HEK293 (cell line): Measurements from ENCODE around the gene TRAPPC3L.

Experiments used
- PATZ1 ChIP-seq: fragments of 450-650 bp; formaldehyde crosslinking; IDR thresholded peaks from 2 replicates; pipeline ENCODE4 v1.5.1; 2016; ENCODE audit warnings: missing biosample characterization, missing genetic modification characterization
- SP2 ChIP-seq: fragments of 450-650 bp; formaldehyde crosslinking; IDR thresholded peaks from 2 replicates; pipeline ENCODE4 v1.5.1; 2016; ENCODE audit warnings: missing biosample characterization, missing genetic modification characterization
- YY1 ChIP-seq: fragments of 450-650 bp; formaldehyde crosslinking; IDR thresholded peaks from 2 replicates; pipeline ENCODE4 v1.5.1; 2018; ENCODE audit warnings: missing biosample characterization, missing genetic modification characterization
- ZNF184 ChIP-seq: fragments of 450-650 bp; IDR thresholded peaks from 2 replicates; pipeline ENCODE4 v1.5.1; 2018; ENCODE audit warnings: missing biosample characterization, mild to moderate bottlenecking, missing genetic modification characterization
- ZNF366 ChIP-seq: fragments of 450-650 bp; formaldehyde crosslinking; conservative IDR thresholded peaks from 2 replicates; pipeline ENCODE4 v1.5.1; 2016; ENCODE audit warnings: missing biosample characterization, missing genetic modification characterization
- ZNF521 ChIP-seq: fragments of 450-650 bp; formaldehyde crosslinking; IDR thresholded peaks from 2 replicates; pipeline ENCODE4 v1.5.1; 2017; ENCODE audit warnings: missing biosample characterization, mild to moderate bottlenecking, missing genetic modification characterization
- ZNF529 ChIP-seq: fragments of 450-650 bp; formaldehyde crosslinking; IDR thresholded peaks from 2 replicates; pipeline ENCODE4 v1.5.1; 2017; ENCODE audit warnings: missing genetic modification characterization, missing biosample characterization; ENCODE audit not compliant: insufficient replicate concordance
- ZNF660 ChIP-seq: fragments of 450-650 bp; IDR thresholded peaks from 2 replicates; pipeline ENCODE4 v1.5.1; 2018; ENCODE audit warnings: missing biosample characterization, mild to moderate bottlenecking, missing genetic modification characterization
- TF ChIP-seq, protein P1 (sequence below): fragments of 450-650 bp; formaldehyde crosslinking; IDR thresholded peaks from 2 replicates; pipeline ENCODE4 v1.5.1; 2016; ENCODE audit warnings: missing biosample characterization, missing genetic modification characterization
- TF ChIP-seq, protein P2 (sequence below): fragments of 450-650 bp; formaldehyde crosslinking; IDR thresholded peaks from 2 replicates; pipeline ENCODE4 v1.5.1; 2017; ENCODE audit warnings: missing biosample characterization, missing genetic modification characterization

DNA sequence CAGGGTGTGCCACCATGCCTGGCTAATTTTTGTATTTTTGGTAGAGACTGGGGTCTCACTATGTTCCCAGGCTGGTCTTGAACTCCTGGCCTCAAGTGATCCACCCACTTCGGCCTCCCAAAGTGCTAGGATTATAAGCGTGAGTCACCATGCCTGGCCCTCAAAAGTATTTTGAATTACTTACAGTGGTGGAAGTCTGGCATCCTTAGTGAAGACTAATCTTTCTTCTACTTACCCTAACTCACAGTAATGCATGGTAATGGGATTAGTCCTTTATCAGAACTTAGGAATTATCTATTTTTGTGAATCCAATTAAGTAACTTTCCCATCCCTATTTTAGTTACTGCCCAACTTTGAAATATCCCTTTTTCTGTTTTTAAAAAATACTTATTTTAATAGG lies 29.7 kb upstream of the TRAPPC3L start:
- no peak for TF ChIP-seq SP2
- no peak for TF ChIP-seq ZNF529 (tag by site-specific recombination)
- TF ChIP-seq YY1 (tag by site-specific recombination) = no peak
- TF ChIP-seq PATZ1 (tag by site-specific recombination) = no peak
- TF ChIP-seq, protein P1, sequence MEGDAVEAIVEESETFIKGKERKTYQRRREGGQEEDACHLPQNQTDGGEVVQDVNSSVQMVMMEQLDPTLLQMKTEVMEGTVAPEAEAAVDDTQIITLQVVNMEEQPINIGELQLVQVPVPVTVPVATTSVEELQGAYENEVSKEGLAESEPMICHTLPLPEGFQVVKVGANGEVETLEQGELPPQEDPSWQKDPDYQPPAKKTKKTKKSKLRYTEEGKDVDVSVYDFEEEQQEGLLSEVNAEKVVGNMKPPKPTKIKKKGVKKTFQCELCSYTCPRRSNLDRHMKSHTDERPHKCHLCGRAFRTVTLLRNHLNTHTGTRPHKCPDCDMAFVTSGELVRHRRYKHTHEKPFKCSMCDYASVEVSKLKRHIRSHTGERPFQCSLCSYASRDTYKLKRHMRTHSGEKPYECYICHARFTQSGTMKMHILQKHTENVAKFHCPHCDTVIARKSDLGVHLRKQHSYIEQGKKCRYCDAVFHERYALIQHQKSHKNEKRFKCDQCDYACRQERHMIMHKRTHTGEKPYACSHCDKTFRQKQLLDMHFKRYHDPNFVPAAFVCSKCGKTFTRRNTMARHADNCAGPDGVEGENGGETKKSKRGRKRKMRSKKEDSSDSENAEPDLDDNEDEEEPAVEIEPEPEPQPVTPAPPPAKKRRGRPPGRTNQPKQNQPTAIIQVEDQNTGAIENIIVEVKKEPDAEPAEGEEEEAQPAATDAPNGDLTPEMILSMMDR (tag by site-specific recombination) = no peak
- TF ChIP-seq ZNF184 (tag by site-specific recombination) = no peak
- no peak for TF ChIP-seq ZNF366 (tag by site-specific recombination)
- TF ChIP-seq, protein P2, sequence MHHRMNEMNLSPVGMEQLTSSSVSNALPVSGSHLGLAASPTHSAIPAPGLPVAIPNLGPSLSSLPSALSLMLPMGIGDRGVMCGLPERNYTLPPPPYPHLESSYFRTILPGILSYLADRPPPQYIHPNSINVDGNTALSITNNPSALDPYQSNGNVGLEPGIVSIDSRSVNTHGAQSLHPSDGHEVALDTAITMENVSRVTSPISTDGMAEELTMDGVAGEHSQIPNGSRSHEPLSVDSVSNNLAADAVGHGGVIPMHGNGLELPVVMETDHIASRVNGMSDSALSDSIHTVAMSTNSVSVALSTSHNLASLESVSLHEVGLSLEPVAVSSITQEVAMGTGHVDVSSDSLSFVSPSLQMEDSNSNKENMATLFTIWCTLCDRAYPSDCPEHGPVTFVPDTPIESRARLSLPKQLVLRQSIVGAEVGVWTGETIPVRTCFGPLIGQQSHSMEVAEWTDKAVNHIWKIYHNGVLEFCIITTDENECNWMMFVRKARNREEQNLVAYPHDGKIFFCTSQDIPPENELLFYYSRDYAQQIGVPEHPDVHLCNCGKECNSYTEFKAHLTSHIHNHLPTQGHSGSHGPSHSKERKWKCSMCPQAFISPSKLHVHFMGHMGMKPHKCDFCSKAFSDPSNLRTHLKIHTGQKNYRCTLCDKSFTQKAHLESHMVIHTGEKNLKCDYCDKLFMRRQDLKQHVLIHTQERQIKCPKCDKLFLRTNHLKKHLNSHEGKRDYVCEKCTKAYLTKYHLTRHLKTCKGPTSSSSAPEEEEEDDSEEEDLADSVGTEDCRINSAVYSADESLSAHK (tag by site-specific recombination) = no peak
- no peak for TF ChIP-seq ZNF660 (tag by site-specific recombination)
- TF ChIP-seq ZNF521 = no peak
